Activated T-helper 1 cell treated with anti-CD3 and anti-CD28 coated beads, Interleukin-12 subunit alpha, Interleukin-12 subunit beta, Interleukin-2, Interleukin-4 antibody, amounts not matched to agents 30 ng/mL and 10 ng/mL and 1 ng/mL, durations not matched to agents 14 hours and 24 hours and 36 hours (primary cell): ENCODE data around the gene SFXN4. TPM values are rescaled to one million over a fixed set of nuclear protein-coding genes. Genes with fewer than 3 reads are reported as not detected.

ENCODE experiments used
- DNase-seq: peaks from one replicate; pipeline ENCODE4 v3.0.0; 2021; ENCODE audit warnings: low spot score
- H3K27ac Mint-ChIP-seq: one replicate; pipeline ENCODE4 v1.8.0; 2021; ENCODE audit warnings: mild to moderate bottlenecking, mixed read lengths
- H3K27me3 Mint-ChIP-seq: one replicate; pipeline ENCODE4 v1.8.0; 2022; ENCODE audit warnings: mild to moderate bottlenecking, moderate library complexity, mixed read lengths; ENCODE audit not compliant: insufficient read depth
- H3K36me3 Mint-ChIP-seq: one replicate; pipeline ENCODE4 v1.8.0; 2021; ENCODE audit warnings: low read depth, mixed read lengths
- H3K4me1 Mint-ChIP-seq: one replicate; pipeline ENCODE4 v1.8.0; 2021; ENCODE audit warnings: low read depth, mixed read lengths
- H3K4me3 Mint-ChIP-seq: one replicate; pipeline ENCODE4 v1.8.0; 2021; ENCODE audit warnings: mild to moderate bottlenecking, moderate library complexity, mixed read lengths
- H3K9me3 Mint-ChIP-seq: one replicate; pipeline ENCODE4 v1.8.0; 2021; ENCODE audit warnings: mixed read lengths
- intact Hi-C: fragments of 100-400 bp; cut with micrococcal nuclease; formaldehyde crosslinking; loops from one replicate; pipeline ENCODE4 v1.15.1; 2024
- total RNA-seq: library from RNA; stranded (reverse); gene quantifications from 2 replicates; pipeline ENCODE4 v1.2.3, GENCODE V29; 2022

The SFXN4 gene
- total RNA-seq, 1 donor from 2014 or later = 58.7 TPM

DNA sequence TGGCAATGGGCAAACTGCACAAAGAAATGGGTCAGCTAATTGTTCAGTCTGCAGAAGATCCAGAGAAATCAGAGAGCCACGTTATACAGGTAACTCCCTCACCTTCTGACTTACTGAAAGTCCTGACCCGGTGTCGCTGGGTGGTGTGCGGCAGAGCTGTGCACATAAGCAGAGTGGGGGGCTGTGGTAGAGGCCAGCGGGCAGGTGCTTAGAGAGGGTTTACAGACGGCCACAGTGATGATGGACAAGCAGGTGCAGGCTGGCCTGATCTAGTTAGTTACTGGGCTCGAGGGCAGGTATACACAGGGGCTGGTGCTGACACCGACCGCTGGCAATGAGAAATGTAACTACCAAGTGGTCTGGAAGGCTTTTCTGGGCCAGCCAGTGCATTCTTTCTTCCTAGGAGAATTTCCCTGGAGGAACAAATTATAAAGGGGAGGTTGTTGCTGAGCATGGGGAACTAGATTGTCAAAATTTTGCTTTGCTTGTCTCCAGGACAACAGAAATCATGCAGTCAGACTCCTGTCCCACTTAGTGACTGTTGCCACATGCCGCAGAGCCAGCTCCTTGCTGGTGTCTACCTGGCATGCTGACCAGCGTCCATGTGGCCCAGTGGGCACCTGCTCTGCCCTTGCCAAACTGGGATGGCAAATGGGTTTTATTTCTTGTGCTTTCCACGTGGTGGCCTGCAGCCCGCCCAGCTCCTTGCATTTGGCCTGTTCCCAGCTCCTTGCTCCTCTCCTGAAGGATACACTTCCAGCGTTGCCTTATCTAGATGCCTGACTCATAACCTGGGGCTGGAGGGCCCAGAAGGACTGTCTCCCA, 32.8 kb downstream of the SFXN4 start:
- Mint-ChIP-seq H3K27ac (peak overlapping the region; percentile 92), H3K4me1 (peaks cover 66% of the 10 kb centered on the region), H3K4me3 (peak overlapping the region; percentile 80), H3K27me3 (no peaks in the 10 kb centered on the region), H3K9me3 (no peaks in the 10 kb centered on the region), H3K36me3 (peaks cover 49% of the 10 kb centered on the region)
- intact Hi-C loops = loop anchor here (1.0 to 5.0 kb wide), 6 partner anchors 46 to 370 kb away; partner anchors contain the start of genes EIF3A, GRK5 and PRDX3
- DNase-seq = no peak

DNA sequence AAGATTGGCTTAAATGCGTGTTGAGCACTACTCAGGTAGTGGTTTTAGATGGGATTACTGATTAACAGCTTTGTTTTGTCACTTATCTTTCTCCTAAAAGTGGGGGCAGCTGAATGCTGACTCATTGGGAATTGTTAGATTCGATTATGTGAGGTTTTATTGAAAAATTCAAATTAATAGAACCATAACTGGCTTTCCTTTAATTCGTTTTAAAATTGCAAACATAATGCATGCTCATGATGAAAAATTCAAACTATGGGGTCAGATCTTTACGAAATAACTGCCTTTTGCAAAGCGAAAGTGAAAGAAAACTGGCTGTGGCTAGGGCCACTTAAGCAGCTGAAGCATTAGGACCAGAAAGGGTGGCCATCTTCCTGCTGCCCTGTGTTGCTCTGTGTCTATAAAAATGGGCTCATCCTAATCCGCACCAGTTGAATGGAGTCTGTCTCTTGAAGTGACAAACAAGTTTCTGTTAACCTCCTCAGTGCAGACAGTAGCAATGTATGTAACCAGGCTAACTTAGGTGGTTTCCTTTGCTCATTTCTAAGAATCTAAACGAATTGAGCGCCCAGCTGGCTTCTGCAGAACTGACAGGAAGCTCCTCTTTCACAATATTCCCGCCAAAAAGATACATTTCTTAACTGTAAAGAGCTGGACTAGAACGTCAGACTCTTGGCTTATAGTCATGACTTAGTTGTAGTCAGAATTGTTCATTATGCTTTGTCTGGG, 33.8 kb downstream of the SFXN4 start:
- no peaks in the 10 kb centered on the region for H3K9me3 Mint-ChIP-seq
- peak; percentile 65 for DNase-seq
- H3K27me3 Mint-ChIP-seq = no peaks in the 10 kb centered on the region
- H3K36me3 Mint-ChIP-seq = peaks cover 49% of the 10 kb centered on the region
- H3K4me1 Mint-ChIP-seq = peaks cover 66% of the 10 kb centered on the region
- H3K27ac Mint-ChIP-seq = peak overlapping the region; percentile 92
- intact Hi-C loops = loop anchor here (1.0 to 5.0 kb wide), 8 partner anchors 27 to 371 kb away; partner anchors contain the start of genes DENND10, EIF3A, GRK5 and PRDX3
- peak overlapping the region; percentile 80 for H3K4me3 Mint-ChIP-seq

DNA sequence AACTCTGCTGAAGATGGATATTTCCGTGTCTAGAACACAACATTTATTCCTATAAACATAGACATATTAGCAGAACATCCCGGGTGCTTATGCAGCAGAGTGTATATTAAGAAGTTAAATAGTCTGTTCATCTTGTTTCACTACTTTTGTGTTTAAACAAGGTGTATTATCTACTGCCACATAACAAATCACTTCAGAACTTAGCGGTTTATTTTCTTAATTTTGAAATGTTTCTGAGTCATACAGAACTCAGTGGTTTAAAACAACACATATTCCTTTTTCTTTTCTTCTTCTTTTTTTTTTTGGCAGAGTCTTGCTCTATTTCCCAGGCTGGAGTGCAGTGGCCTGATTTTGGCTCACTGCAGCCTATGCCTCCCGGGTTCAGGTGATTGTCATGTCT, 35.8 kb downstream of the SFXN4 start:
- no peak overlapping the region for H3K4me3 Mint-ChIP-seq
- peaks cover 51% of the 10 kb centered on the region for H3K36me3 Mint-ChIP-seq
- peaks cover 58% of the 10 kb centered on the region for H3K4me1 Mint-ChIP-seq
- no peaks in the 10 kb centered on the region for H3K27me3 Mint-ChIP-seq
- no peak for DNase-seq
- intact Hi-C loops = loop anchor here (5.0 kb wide), 2 partner anchors 97 to 373 kb away; no protein-coding TSS in a partner anchor
- no peaks in the 10 kb centered on the region for H3K9me3 Mint-ChIP-seq
- peak overlapping the region; percentile 31 for H3K27ac Mint-ChIP-seq

DNA sequence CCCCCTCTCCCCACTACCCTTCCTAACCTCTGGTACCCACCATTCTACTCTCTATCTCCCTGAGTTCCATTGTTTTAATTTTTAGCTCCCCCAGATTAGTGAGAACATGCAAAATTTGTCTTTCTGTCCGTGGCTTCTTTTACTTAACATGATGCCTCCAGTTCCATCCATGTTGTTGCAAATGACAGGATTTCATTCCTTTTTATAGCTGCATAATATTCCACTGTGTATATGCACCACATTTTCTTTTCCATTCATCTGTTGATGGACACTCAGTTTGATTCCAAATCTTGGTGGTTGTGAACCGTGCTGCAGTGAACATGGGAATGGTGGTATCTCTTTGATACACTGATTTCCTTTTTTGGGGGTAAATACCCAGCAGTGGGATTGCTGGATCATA, 39.6 kb downstream of the SFXN4 start:
- no peak for DNase-seq
- Mint-ChIP-seq H3K4me1 (peaks cover 23% of the 10 kb centered on the region), H3K27ac (no peak overlapping the region), H3K9me3 (no peaks in the 10 kb centered on the region), H3K4me3 (no peak overlapping the region), H3K36me3 (peaks cover 42% of the 10 kb centered on the region), H3K27me3 (no peaks in the 10 kb centered on the region)
- intact Hi-C loops = no loop called here

DNA sequence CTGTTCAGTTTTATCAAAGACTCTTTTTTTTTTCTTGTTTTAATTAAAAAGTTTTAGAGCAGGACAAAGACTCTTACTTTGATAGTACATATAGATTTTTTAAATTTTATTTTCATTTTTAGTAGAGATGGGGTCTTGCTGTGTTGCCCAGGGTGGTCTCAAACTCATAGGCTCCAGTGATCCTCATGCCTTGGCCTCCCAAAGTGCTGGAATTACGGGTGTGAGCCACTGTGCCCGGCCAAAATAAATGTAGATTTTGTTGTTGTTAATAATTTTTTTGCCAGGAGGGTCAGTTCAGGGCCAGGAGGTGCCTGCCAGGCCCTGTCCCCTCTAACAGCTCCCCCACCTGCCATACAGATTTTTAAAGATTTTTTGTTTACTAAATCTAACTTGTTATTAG, 44.6 kb downstream of the SFXN4 start:
- no peak overlapping the region for H3K4me3 Mint-ChIP-seq
- H3K9me3 Mint-ChIP-seq = no peaks in the 10 kb centered on the region
- no peak for DNase-seq
- intact Hi-C loops = no loop called here
- no peak overlapping the region for H3K27ac Mint-ChIP-seq
- H3K27me3 Mint-ChIP-seq = no peaks in the 10 kb centered on the region
- peaks cover 37% of the 10 kb centered on the region for H3K36me3 Mint-ChIP-seq
- H3K4me1 Mint-ChIP-seq = no peaks in the 10 kb centered on the region

DNA sequence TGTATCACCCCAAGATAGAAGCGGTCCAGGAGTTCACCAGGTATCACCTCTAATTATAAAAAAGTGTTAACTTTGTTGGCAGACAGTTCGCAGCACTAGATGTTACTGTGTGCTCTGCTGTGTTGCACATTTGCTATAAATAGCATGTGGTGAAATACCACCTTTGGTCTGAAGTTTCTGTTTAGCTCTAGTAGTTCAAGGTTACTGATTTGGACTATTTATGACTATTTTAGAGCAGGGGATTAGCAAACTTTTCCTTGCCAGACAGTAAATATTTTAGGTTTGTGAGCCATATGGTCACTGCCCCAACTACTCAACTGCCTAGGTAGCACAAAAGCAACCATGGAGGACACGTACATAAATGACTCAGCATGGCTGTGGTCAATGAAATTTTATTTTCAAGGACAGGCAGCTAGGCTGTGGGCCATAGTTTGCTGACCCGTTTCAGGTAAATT, 45.1 kb downstream of the SFXN4 start:
- intact Hi-C loops = no loop called here
- Mint-ChIP-seq H3K4me3 (no peak overlapping the region), H3K27me3 (no peaks in the 10 kb centered on the region), H3K27ac (no peak overlapping the region), H3K9me3 (no peaks in the 10 kb centered on the region), H3K4me1 (no peaks in the 10 kb centered on the region), H3K36me3 (peaks cover 35% of the 10 kb centered on the region)
- DNase-seq = no peak

DNA sequence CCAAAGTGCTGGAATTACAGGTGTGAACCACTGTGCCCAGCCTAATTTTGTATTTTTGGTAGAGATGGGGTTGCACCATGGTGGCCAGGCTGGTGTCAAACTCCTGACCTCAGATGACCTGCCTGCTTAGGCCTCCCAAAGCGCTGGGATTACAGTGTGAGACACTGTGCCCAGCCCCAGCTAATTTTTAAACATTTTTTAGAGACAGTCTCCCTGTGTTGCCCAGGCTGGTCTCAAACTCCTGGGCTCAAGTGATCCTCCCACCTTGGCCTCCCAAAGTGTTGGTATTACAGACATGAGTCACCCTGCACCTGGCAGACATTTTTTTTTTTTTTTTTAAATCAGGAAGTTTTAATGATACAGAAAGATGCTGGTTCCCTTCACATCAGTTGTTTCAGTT, 46.1 kb downstream of the SFXN4 start:
- Mint-ChIP-seq H3K27ac (no peak overlapping the region), H3K27me3 (no peaks in the 10 kb centered on the region), H3K4me1 (no peaks in the 10 kb centered on the region), H3K4me3 (no peak overlapping the region), H3K36me3 (peaks cover 42% of the 10 kb centered on the region), H3K9me3 (no peaks in the 10 kb centered on the region)
- DNase-seq = no peak
- intact Hi-C loops = loop anchor here (5.0 kb wide), 1 partner anchor 37 kb away; the partner anchor contains the start of gene EIF3A

DNA sequence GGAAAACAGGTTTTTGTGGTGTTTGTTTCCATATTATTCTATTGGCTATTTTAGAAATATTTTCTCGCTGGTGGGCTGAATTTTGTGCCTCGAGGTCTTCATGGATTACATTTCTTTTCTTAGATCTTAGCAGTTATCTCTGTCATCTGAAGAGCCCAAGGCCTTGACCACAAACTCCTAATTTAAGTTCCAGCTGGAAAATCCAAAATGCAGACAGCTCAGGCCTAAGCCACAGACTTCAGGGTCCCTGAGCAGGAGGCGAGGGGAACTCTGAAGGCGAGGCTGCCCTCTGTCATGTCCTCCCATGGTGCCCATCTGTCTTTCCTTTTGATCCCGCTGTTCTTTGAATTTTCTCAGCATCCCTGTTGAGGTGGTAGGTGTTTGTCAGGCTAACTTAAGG, 47.3 kb downstream of the SFXN4 start:
- DNase-seq = no peak
- Mint-ChIP-seq H3K4me1 (no peaks in the 10 kb centered on the region), H3K27ac (no peak overlapping the region), H3K27me3 (no peaks in the 10 kb centered on the region), H3K36me3 (peaks cover 48% of the 10 kb centered on the region), H3K9me3 (no peaks in the 10 kb centered on the region), H3K4me3 (no peak overlapping the region)
- intact Hi-C loops = loop anchor here (5.0 kb wide), 1 partner anchor 36 kb away; the partner anchor contains the start of gene EIF3A

DNA sequence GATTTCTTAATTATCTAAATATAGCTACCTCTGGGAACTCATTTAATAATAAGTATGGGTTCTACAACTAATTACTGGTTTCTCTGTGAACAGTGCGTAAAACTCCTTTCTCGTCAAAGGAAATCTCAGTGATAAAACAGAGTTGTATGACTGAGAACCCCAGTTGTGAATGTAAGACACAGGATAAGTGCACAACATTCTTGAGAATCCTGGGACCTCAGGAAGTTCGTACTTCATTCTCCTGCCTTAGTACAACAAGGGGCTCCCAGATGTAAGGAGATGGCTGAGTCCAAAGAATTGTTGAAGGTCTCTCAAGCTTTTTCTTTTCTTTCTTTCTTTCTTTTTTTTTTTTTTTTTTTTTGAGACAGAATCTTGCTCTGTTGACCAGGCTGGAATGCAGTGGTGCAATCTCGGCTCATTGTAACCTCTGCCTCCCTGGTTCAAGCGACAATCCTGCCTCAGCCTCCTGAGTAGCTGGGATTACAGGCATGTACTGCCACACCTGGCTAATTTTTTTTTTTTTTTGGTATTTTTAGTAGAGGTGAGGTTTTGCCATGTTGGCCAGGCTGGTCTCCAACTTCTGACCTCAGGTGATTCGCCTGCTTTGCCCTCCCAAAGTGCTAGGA, 49.1 kb downstream of the SFXN4 start:
- Mint-ChIP-seq H3K4me1 (no peaks in the 10 kb centered on the region), H3K27me3 (no peaks in the 10 kb centered on the region), H3K36me3 (peaks cover 43% of the 10 kb centered on the region), H3K9me3 (no peaks in the 10 kb centered on the region), H3K27ac (no peak overlapping the region), H3K4me3 (no peak overlapping the region)
- DNase-seq = no peak
- intact Hi-C loops = loop anchor here (5.0 kb wide), 1 partner anchor 34 kb away; the partner anchor contains the start of gene EIF3A

DNA sequence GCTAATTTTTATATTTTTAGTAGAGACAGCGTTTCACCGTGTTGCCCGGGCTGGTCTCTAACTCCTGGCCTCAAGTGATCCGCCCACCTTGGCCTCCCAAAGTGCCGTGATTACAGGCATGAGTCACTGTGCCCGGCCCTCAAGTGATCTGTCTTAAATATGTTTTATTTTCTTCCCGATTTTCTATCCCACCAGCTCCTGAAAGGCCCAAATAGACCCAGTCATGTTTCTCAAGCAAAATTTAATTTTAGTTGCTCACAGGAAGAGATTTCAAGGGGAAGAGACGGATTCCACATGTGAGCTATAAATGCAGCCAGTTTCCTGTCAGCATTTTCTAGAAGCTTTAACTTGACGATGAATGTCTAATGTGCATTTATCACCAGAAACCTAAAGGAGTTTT, 49.6 kb downstream of the SFXN4 start:
- DNase-seq = no peak
- H3K27ac Mint-ChIP-seq = no peak overlapping the region
- no peaks in the 10 kb centered on the region for H3K9me3 Mint-ChIP-seq
- H3K27me3 Mint-ChIP-seq = no peaks in the 10 kb centered on the region
- intact Hi-C loops = loop anchor here (5.0 kb wide), 1 partner anchor 34 kb away; the partner anchor contains the start of gene EIF3A
- no peaks in the 10 kb centered on the region for H3K4me1 Mint-ChIP-seq
- H3K4me3 Mint-ChIP-seq = no peak overlapping the region
- H3K36me3 Mint-ChIP-seq = peaks cover 43% of the 10 kb centered on the region

DNA sequence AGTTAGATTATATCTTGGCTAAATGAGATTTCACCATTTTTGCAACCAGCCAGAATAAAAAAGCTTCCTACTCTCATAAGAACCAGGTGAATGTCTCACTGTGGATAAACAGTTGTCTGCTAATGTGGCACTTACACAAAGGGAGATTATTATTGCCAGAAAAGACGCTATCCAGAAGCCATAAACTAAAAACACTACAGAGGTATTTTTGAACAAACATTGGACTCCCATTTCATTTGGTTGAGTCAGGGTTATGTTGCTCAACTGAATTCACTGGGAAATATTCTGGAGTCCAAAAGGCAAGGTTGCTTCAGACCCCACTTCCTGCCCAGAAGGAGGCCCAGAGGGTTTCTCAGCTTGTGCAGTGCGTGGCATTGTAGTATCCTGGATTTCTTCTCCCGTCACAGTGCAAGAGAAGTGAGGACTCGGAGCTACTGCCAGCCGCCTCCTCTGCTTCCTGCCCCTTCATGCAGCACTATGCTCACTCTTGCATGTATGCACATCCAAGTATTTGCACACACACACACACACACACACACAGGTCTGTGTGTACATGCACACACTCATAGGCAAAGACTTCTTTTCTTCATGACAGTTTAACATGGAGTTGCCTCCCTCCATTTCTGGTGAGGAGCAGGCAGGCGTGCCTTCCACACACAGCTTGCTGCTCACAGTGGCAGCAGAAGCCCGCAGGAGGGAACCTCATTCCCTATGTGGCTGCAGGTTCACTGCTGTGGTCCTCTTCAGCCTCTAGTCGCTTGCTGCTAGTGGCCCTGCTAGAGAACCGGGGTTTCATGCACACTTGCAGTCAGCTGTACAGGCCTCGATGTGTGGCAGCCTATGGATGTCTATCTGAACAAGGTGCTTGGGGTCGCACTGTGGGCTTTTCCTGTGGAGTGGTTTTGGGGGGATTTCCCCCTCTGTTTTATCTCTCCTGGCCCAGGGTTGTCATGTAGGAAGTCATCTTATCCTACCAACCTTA, 51.5 kb downstream of the SFXN4 start:
- Mint-ChIP-seq H3K27me3 (no peaks in the 10 kb centered on the region), H3K36me3 (peaks cover 37% of the 10 kb centered on the region), H3K27ac (no peak overlapping the region), H3K4me3 (no peak overlapping the region), H3K4me1 (no peaks in the 10 kb centered on the region), H3K9me3 (no peaks in the 10 kb centered on the region)
- no peak for DNase-seq
- intact Hi-C loops = no loop called here

DNA sequence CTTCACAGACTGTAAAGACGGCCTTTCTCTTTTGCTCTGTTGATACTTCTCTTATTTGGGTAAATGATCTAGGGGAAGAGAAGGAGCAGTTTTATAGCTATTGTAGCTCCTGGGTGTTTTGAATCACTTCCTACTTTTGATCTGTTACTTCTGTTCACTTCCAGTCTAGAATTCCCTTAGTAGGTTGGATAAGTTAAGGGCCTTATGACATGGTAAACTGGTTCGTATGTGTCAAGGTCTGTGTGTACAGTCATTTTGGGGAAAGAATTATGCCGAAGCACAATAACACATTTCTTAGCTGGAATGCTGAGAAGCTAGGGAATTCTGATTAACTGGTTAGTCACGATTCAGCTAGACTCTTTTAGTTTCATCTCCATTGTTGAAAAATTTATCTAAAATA, 53.5 kb downstream of the SFXN4 start:
- no peaks in the 10 kb centered on the region for H3K4me1 Mint-ChIP-seq
- H3K36me3 Mint-ChIP-seq = peaks cover 33% of the 10 kb centered on the region
- H3K4me3 Mint-ChIP-seq = no peak overlapping the region
- intact Hi-C loops = no loop called here
- no peak overlapping the region for H3K27ac Mint-ChIP-seq
- no peaks in the 10 kb centered on the region for H3K9me3 Mint-ChIP-seq
- no peaks in the 10 kb centered on the region for H3K27me3 Mint-ChIP-seq
- no peak for DNase-seq
